ENCODE data around the gene TUBA3D.
"Not testable (repeated sequence)": the region's sequence is repeated elsewhere in the genome, so short reads cannot be mapped to it uniquely, and the experiment has no call there.

The TUBA3D gene

DNA sequence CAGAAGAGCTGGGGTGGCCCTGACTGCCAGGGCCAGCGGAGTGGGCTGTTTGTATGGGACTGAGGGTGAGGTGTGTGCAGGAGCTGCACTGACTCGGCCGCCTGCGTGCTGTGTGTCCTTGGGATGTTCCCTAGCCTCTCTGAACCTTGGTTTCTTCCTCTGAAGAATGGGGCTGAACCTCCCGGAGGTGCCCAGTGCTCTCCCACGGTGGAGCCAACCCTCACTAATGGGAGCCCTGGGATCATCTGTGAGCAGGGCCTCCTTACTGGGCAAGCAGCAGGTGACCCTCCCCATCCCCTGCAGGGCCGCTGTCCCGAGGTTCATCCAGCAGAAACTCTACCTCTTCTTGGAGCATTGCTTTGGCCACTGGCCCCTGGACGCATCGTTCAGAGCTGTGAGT is 40.1 kb downstream of the TUBA3D start:
- DNase-seq = no peak

DNA sequence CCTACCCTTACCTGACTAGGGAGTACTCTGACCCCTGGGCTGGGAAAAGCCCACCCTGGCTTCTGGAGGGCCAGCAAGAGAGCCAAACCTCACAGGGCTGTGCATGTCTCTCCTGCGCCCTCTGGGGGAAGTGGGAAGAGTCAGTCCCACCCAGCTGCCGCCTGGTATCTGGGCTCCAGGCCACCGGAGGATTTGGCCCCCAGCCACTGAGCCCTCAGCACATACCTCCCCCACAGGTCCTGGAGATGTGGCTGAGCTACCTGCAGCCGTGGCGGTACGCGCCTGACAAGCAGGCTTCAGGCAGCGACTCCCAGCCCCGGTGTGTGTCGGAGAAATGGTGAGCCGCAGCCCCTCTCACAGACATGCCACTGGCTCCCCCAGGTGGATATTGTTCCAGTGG is 40.7 kb downstream of the TUBA3D start:
- not testable (repeated sequence) for DNase-seq

- no peak for DNase-seq
Measured at GRCh38 chr2:131517106-131517831, 41.4 kb downstream of the TUBA3D start.

GRCh38 chr2:131517856-131518255 is 41.9 kb downstream of the TUBA3D start:
- DNase-seq = not testable (repeated sequence)

- DNase-seq = not testable (repeated sequence)
Measured at GRCh38 chr2:131518531-131518930, 42.6 kb downstream of the TUBA3D start.

DNA sequence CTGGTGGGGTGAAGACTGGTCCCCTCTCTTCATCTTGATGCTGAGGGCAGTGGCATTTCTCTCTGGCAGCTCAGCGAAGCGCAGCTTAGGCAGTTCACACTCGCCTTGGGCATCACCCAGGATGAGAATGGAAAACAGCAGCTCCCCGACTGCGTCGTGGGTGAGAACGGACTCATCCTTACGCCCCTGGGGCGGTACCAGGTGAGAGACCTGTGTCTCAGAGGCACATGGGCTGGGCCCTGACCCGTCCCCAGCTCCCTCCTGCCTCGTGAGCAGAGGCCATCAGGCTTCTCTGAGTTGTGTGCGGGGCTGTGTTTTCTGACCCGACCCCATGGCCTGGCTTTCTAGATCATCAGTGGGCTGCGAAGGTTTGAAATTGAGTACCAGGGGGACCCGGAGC is 43.5 kb downstream of the TUBA3D start:
- no peak for DNase-seq

DNA sequence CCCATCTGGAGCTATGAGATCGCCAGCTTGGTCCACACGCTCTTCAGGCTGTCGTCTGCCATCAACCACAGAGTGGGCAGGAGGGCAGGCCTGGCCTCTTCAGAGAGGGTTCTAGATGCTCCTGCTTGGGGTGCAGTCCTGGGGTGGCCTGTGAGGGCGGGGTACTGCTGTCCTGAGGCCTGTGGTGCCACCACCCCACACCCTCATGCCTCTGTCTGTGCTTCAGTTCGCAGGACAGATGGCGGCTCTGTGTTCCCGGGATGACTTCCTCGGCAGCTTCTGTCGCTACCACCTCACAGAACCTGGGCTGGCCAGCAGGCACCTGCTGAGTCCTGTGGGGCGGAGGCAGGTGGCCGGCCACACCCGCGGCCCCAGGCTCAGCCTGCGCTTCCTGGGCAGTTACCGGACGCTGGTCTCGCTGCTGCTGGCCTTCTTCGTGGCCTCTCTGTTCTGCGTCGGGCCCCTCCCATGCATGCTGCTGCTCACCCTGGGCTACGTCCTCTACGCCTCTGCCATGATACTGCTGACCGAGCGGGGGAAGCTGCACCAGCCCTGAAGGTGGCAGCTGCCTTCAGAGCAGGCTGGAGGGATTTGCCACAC is 44.1 kb downstream of the TUBA3D start:
- DNase-seq = not testable (repeated sequence)

- no peak for DNase-seq
Measured at GRCh38 chr2:131520526-131520925, 44.6 kb downstream of the TUBA3D start.

DNA sequence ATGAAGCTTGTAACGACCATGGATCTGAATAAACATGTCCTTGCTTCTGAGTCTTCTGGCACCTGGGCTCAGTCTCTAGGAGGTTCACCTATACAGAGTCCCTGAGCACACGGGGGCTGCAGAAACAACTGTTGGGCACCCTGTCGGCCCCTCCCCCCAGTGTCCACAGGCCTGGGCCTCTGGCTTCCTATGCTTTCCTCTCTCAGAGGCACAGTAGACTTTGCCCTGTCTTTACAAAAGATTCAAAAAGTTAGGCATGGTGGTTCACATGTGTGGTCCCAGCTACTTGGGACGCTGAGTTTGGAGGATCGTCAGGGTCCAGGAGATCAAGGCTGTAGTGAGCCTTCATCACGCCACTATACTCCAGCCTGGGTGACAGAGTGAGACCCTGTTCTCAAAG is 45.6 kb downstream of the TUBA3D start:
- DNase-seq = not testable (repeated sequence)

DNA sequence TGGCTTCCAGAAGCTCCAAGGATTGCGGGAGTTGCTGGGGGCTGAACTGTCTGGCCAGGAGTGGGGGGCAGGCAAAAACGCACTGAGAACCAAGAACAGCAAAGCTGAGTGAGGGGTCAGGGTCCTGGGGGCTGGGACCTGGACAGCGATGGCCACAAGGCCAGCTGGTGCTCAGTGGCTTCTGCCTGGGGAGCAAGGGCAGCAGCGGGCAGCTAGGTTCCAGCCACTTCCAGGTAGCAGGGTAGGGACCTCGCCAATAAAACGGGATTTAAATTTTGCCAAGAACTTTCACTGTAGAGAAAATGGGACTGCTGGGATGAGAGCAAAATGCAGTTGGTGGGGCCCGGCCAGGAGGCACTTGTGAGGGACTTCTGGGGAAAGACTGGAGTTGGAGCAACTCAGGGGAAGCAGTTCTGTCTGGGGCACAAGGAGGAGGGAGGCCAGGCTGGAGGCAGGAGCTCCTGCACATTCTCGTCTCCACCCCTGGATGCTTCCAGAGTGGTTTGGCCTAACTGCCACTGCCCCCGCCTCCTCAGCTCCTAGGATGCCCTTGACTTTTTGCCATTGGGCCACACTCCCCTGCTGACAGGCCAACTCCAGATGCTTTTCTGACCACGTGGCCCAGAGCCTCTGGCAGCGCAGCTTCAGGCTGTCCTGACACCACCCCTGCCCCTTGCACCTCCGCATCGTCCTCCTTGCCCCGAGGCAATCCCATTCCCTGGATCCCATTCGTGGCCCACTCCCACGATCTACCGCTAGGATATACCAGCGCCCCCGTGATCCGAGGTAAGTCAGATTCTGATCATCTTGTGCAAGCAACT is 46.3 kb downstream of the TUBA3D start:
- no peak for DNase-seq

- DNase-seq = not testable (repeated sequence)
Measured at GRCh38 chr2:131525256-131525655, 49.3 kb downstream of the TUBA3D start.

GRCh38 chr2:131527131-131528001 is 51.4 kb downstream of the TUBA3D start, which contains the start of gene CCDC74A:
Gene CCDC74A (plus strand): TSS chr2:131527888. CDS start chr2:131527971, 83 bp downstream.
- DNase-seq = peak; percentile 22

- not testable (repeated sequence) for DNase-seq
Measured at GRCh38 chr2:131528981-131529863, 53.3 kb downstream of the TUBA3D start.

- not testable (repeated sequence) for DNase-seq
Measured at GRCh38 chr2:131529864-131530445, 54.0 kb downstream of the TUBA3D start.

DNA sequence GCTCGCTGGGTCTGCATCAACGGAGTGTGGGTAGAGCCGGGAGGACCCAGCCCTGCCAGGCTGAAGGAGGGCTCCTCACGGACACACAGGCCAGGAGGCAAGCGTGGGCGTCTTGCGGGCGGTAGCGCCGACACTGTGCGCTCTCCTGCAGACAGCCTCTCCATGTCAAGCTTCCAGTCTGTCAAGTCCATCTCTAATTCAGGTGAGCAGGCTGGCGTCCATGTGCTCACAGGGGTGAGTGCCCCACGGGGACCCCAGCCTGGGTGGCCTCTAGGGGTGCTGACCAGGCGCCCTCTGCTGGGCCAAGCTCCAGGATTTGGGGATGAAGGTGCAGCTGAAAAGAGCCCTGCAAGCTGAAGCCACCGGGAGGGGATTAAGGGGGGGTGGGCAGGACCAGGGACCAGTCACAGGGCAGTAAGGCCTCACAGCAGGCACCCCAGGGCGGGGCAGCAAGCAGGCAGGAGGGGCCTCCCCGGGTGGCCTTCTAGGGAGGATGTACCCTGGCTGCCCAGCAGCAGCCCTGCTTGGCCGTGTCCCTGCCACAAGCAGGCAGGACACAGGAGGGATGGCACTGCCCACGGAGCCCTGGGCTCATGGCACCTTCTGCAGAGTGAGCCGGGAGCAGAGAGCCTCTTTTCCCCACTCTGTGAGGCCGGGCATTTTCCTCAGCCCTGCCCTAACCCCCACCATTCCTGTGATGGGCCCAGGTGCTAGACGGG is 54.9 kb downstream of the TUBA3D start:
- not testable (repeated sequence) for DNase-seq

DNA sequence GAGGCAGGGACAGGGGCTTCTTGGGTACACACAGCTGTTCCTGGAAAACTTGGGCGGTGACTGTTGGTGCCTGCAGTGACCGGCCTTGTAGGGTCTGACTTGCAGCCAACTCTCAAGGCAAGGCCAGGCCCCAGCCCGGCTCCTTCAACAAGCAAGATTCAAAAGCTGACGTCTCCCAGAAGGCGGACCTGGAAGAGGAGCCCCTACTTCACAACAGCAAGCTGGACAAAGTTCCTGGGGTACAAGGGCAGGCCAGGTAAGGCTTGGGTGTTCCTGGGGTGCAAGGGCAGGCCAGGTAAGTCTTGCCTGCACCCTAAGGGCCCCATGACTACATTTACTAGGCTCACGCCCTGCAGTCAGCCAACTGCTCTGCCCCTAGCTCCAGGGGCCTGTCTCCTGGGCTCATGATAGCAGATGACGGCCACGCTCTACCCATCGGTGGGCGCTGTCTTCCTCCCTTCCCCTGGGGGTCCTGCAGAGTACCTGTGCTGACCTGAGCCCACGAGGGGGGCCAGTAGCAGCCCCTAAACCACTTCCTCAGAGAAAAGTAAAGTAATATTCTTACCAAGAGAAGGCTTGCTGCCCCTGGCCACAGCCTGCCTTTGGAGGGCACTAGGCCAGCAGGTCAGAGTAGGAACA is 55.7 kb downstream of the TUBA3D start:
- not testable (repeated sequence) for DNase-seq
